OCI-LY3 (cell line): ENCODE results near the gene METTL16.

Experiments
- CTCF ChIP-seq: fragments of 200-600, 300-600 bp; sonication (generic); IDR thresholded peaks from 2 replicates; pipeline ENCODE4 v1.5.1; 2014; ENCODE audit warnings: antibody characterized with exemption, low read length, low read depth
- EZH2phosphoT487 ChIP-seq: fragments of 200-600 bp; shearing (Covaris generic); IDR thresholded peaks from 2 replicates; pipeline ENCODE4 v1.6.1; 2018; ENCODE audit warnings: antibody characterized with exemption, mixed run types, low read depth

- TF ChIP-seq CTCF (no peak), EZH2phosphoT487 (no peak)
Observed at GRCh38 chr17:2481760-2482159, 29.9 kb downstream of the METTL16 start.
